Liver (tissue), 9 donors: ENCODE results near the gene DHRSX. TPM values are rescaled to one million over a fixed set of nuclear protein-coding genes. Genes with fewer than 3 reads are reported as not detected.
"Not testable (repeated sequence)": the region's sequence is repeated elsewhere in the genome, so short reads cannot be mapped to it uniquely, and the experiment has no call there.

Experiments used
- DNase-seq: peaks from one replicate; pipeline ENCODE4 v3.0.0-alpha.2; 2017; ENCODE audit warnings: low spot score
- H3K27ac ChIP-seq, 2 donors: one replicate each; pipeline ENCODE4 v1.7.0; 2013; ENCODE audit warnings: inconsistent platforms in 2 of 2, low read length in 2 of 2, control low read depth in 1 of 2, low read depth in 1 of 2, mild to moderate bottlenecking in 1 of 2
- H3K27me3 ChIP-seq, 4 donors: one replicate each; pipeline versions ENCODE4 v1.6.1 to v1.7.0; 2013; ENCODE audit warnings: low read length in 3 of 4, inconsistent platforms in 1 of 4, mild to moderate bottlenecking in 1 of 4, moderate library complexity in 1 of 4; ENCODE audit not compliant: control insufficient read depth in 4 of 4, insufficient read depth in 4 of 4
- H3K36me3 ChIP-seq, 4 donors: one replicate each; pipeline versions ENCODE4 v1.6.1 to v1.7.0; 2013; ENCODE audit warnings: low read length in 3 of 4, mild to moderate bottlenecking in 3 of 4, low read depth in 1 of 4, moderate library complexity in 1 of 4; ENCODE audit not compliant: control insufficient read depth in 4 of 4, insufficient read depth in 3 of 4
- H3K4me1 ChIP-seq, 4 donors: one replicate each; pipeline versions ENCODE4 v1.6.1 to v1.7.0; 2013; ENCODE audit warnings: low read length in 3 of 4, mild to moderate bottlenecking in 3 of 4, moderate library complexity in 1 of 4; ENCODE audit not compliant: control insufficient read depth in 4 of 4, insufficient read depth in 4 of 4
- H3K4me3 ChIP-seq, 3 donors: one replicate each; pipeline versions ENCODE4 v1.6.1 to v1.7.0; 2013; ENCODE audit warnings: low read length in 3 of 3, control low read depth in 1 of 3, low read depth in 1 of 3, mild to moderate bottlenecking in 1 of 3
- H3K9ac ChIP-seq, 2 donors: one replicate each; pipeline ENCODE4 v1.7.0; 2013; ENCODE audit warnings: low read length in 2 of 2, mild to moderate bottlenecking in 2 of 2, moderate library complexity in 2 of 2, control low read depth in 1 of 2, low read depth in 1 of 2
- H3K9me3 ChIP-seq, 4 donors: one replicate each; pipeline versions ENCODE4 v1.6.1 to v1.7.0; 2013; ENCODE audit warnings: low read length in 3 of 4; ENCODE audit not compliant: control insufficient read depth in 4 of 4
- EGR1 ChIP-seq, 2 donors: IDR thresholded peaks; 2 replicates each; pipeline ENCODE4 v1.6.1; 2016 to 2018; ENCODE audit warnings: antibody characterized with exemption in 2 of 2, low read depth in 2 of 2
- FOXA2 ChIP-seq: IDR thresholded peaks from 2 replicates; pipeline ENCODE4 v1.6.1; 2016; ENCODE audit warnings: antibody characterized with exemption
- GABPA ChIP-seq, 2 donors: IDR thresholded peaks in 1 of 2; conservative IDR thresholded peaks in 1 of 2; 2 replicates each; pipeline ENCODE4 v1.6.1; 2016; ENCODE audit warnings: antibody characterized with exemption in 2 of 2, mild to moderate bottlenecking in 1 of 2, moderate library complexity in 1 of 2
- HNF4A ChIP-seq, 2 donors: conservative IDR thresholded peaks; 2 replicates each; pipeline ENCODE4 v1.6.1; 2016; ENCODE audit warnings: antibody characterized with exemption in 2 of 2, mild to moderate bottlenecking in 2 of 2
- HNF4G ChIP-seq: IDR thresholded peaks from 2 replicates; pipeline ENCODE4 v1.6.1; 2016; ENCODE audit warnings: antibody characterized with exemption
- JUND ChIP-seq, 2 donors: IDR thresholded peaks; 2 replicates each; pipeline ENCODE4 v1.6.1; 2016; ENCODE audit warnings: antibody characterized with exemption in 2 of 2
- MAX ChIP-seq: IDR thresholded peaks from 2 replicates; pipeline ENCODE4 v1.6.1; 2016; ENCODE audit warnings: antibody characterized with exemption
- NR2F2 ChIP-seq: IDR thresholded peaks from 2 replicates; pipeline ENCODE4 v1.6.1; 2016; ENCODE audit warnings: antibody characterized with exemption
- RAD21 ChIP-seq, 2 donors: IDR thresholded peaks; 2 replicates each; pipeline ENCODE4 v1.6.1; 2016; ENCODE audit warnings: antibody characterized with exemption in 2 of 2, mild to moderate bottlenecking in 2 of 2
- TAF1 ChIP-seq: conservative IDR thresholded peaks from 2 replicates; pipeline ENCODE4 v1.6.1; 2016; ENCODE audit warnings: antibody characterized with exemption, mild to moderate bottlenecking
- YY1 ChIP-seq: IDR thresholded peaks from 2 replicates; pipeline ENCODE4 v1.6.1; 2016; ENCODE audit warnings: antibody characterized with exemption, mild to moderate bottlenecking
- ZBTB33 ChIP-seq: IDR thresholded peaks from 2 replicates; pipeline ENCODE4 v1.6.1; 2016; ENCODE audit warnings: antibody characterized with exemption
- WGBS: extraction: QIAGEN DNeasy Blood & Tissue Kit; methylation state at CpG from one replicate; pipeline ENCODE4 v1.1.7; 2013; 5-methylcytosine and 5-hydroxymethylcytosine counted together
- polyA plus RNA-seq, 2 donors: library from polyadenylated mRNA; stranded (reverse) in 1 of 2; unstranded in 1 of 2; fragments of 200-250 nt in 1 of 2; fragments of >200 nt in 1 of 2; fragmentation: Nextera tagmentation in 1 of 2; extraction: Ambion mirVana in 1 of 2; gene quantifications; one replicate each; pipeline versions ENCODE4 v1.2.1 to v1.2.3, GENCODE V29; 2013 to 2015
- total RNA-seq, 2 donors: library from RNA; depleted of rRNA; stranded (reverse); fragments of >200 nt; gene quantifications; one replicate each; pipeline ENCODE4 v1.2.3, GENCODE V29; 2014
- TF ChIP-seq, protein P1 (sequence below): IDR thresholded peaks from 2 replicates; pipeline ENCODE4 v1.6.1; 2016; ENCODE audit warnings: antibody characterized with exemption, mild to moderate bottlenecking
- TF ChIP-seq, protein P2 (sequence below): fragments of 150-350 bp; IDR thresholded peaks from 2 replicates; pipeline ENCODE4 v1.5.1; 2017; ENCODE audit warnings: improper control_type of control experiment, low read depth, low read length; ENCODE audit not compliant: missing input control
- donor health status: healthy.
- donor health status: healthy.
- donor health status: healthy.
- donor health status: healthy.
- donor health status: healthy.

Gene DHRSX
- total and polyA plus RNA-seq, 4 donors, result 17.2 to 35.2 (median 23.3) TPM

- no peak overlapping the region for H3K4me3 ChIP-seq
- no peak for TF ChIP-seq HNF4G
- TF ChIP-seq JUND (IDR thresholded peaks at IDR 0.05), result no peak
- TF ChIP-seq ZBTB33, result no peak
- TF ChIP-seq MAX, result no peak
- TF ChIP-seq YY1, result no peak
- TF ChIP-seq TAF1, result no peak
- no peak for TF ChIP-seq NR2F2
- no peak for TF ChIP-seq EGR1 (IDR thresholded peaks at IDR 0.05; ENCODE audit: low read depth in 2 of 2)
- no peak for TF ChIP-seq HNF4A (conservative IDR thresholded peaks at IDR 0.05)
- no peak for TF ChIP-seq GABPA (IDR thresholded peaks at IDR 0.05 in 1 of 2, conservative IDR thresholded peaks at IDR 0.05 in 1 of 2)
- TF ChIP-seq FOXA2, result no peak
- TF ChIP-seq RAD21 (IDR thresholded peaks at IDR 0.05), result no peak
- TF ChIP-seq, protein P1, sequence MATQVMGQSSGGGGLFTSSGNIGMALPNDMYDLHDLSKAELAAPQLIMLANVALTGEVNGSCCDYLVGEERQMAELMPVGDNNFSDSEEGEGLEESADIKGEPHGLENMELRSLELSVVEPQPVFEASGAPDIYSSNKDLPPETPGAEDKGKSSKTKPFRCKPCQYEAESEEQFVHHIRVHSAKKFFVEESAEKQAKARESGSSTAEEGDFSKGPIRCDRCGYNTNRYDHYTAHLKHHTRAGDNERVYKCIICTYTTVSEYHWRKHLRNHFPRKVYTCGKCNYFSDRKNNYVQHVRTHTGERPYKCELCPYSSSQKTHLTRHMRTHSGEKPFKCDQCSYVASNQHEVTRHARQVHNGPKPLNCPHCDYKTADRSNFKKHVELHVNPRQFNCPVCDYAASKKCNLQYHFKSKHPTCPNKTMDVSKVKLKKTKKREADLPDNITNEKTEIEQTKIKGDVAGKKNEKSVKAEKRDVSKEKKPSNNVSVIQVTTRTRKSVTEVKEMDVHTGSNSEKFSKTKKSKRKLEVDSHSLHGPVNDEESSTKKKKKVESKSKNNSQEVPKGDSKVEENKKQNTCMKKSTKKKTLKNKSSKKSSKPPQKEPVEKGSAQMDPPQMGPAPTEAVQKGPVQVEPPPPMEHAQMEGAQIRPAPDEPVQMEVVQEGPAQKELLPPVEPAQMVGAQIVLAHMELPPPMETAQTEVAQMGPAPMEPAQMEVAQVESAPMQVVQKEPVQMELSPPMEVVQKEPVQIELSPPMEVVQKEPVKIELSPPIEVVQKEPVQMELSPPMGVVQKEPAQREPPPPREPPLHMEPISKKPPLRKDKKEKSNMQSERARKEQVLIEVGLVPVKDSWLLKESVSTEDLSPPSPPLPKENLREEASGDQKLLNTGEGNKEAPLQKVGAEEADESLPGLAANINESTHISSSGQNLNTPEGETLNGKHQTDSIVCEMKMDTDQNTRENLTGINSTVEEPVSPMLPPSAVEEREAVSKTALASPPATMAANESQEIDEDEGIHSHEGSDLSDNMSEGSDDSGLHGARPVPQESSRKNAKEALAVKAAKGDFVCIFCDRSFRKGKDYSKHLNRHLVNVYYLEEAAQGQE, result no peak
- TF ChIP-seq, protein P2, sequence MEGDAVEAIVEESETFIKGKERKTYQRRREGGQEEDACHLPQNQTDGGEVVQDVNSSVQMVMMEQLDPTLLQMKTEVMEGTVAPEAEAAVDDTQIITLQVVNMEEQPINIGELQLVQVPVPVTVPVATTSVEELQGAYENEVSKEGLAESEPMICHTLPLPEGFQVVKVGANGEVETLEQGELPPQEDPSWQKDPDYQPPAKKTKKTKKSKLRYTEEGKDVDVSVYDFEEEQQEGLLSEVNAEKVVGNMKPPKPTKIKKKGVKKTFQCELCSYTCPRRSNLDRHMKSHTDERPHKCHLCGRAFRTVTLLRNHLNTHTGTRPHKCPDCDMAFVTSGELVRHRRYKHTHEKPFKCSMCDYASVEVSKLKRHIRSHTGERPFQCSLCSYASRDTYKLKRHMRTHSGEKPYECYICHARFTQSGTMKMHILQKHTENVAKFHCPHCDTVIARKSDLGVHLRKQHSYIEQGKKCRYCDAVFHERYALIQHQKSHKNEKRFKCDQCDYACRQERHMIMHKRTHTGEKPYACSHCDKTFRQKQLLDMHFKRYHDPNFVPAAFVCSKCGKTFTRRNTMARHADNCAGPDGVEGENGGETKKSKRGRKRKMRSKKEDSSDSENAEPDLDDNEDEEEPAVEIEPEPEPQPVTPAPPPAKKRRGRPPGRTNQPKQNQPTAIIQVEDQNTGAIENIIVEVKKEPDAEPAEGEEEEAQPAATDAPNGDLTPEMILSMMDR, result no peak
- H3K4me1 ChIP-seq, result no peaks in the 10 kb centered on the region
- 91% methylated on average over 8 of the region's 8 CpGs for WGBS
- H3K27ac ChIP-seq, result no peak overlapping the region
- H3K9ac ChIP-seq, result no peak overlapping the region
- DNase-seq, result no peak
- H3K27me3 ChIP-seq, result no peaks in the 10 kb centered on the region
- peaks cover 2 to 18% (median 5%) of the 10 kb centered on the region in 4 donors for H3K36me3 ChIP-seq
- no peaks in the 10 kb centered on the region for H3K9me3 ChIP-seq
Measured at GRCh38 chrX:2423282-2423681, 77.5 kb downstream of the DHRSX start.

GRCh38 chrX:2419418-2419817 is 81.4 kb downstream of the DHRSX start:
- not testable (repeated sequence) for H3K27ac ChIP-seq, H3K4me1 ChIP-seq, H3K9ac ChIP-seq, H3K9me3 ChIP-seq, DNase-seq, H3K4me3 ChIP-seq, H3K27me3 ChIP-seq
- WGBS, result 97% methylated on average over 3 of the region's 7 CpGs
- peaks cover 1 to 16% (median 2%) of the 10 kb centered on the region in 4 donors for H3K36me3 ChIP-seq
